GM10248 (cell line): Measurements from ENCODE around the gene DNAJC5.

Experiments
- CTCF ChIA-PET: fragments of 300-600 bp; sonication (Branson Sonifier 250); formaldehyde crosslinking; extraction: SDS; loops from one replicate; lab custom pipeline; 2021; ENCODE audit warnings: antibody characterized with exemption; lab: Yijun Ruan, JAX
- POLR2A ChIA-PET: fragments of 350-650 bp; sonication (Branson Sonifier 250); formaldehyde crosslinking; extraction: SDS; loops from one replicate; lab custom pipeline; 2020; ENCODE audit warnings: antibody characterized with exemption; lab: Yijun Ruan, JAX
- DNase-seq: peaks from one replicate; pipeline ENCODE4 v3.0.0; 2012; ENCODE audit errors: extremely low spot score
- TF ChIP-seq, protein P1 (sequence below): IDR thresholded peaks from 2 replicates; pipeline ENCODE4 v1.5.1; 2012; ENCODE audit warnings: mild to moderate bottlenecking, low read depth; ENCODE audit errors: extremely low read depth, missing control alignments, control extremely low read depth

Gene DNAJC5

DNA sequence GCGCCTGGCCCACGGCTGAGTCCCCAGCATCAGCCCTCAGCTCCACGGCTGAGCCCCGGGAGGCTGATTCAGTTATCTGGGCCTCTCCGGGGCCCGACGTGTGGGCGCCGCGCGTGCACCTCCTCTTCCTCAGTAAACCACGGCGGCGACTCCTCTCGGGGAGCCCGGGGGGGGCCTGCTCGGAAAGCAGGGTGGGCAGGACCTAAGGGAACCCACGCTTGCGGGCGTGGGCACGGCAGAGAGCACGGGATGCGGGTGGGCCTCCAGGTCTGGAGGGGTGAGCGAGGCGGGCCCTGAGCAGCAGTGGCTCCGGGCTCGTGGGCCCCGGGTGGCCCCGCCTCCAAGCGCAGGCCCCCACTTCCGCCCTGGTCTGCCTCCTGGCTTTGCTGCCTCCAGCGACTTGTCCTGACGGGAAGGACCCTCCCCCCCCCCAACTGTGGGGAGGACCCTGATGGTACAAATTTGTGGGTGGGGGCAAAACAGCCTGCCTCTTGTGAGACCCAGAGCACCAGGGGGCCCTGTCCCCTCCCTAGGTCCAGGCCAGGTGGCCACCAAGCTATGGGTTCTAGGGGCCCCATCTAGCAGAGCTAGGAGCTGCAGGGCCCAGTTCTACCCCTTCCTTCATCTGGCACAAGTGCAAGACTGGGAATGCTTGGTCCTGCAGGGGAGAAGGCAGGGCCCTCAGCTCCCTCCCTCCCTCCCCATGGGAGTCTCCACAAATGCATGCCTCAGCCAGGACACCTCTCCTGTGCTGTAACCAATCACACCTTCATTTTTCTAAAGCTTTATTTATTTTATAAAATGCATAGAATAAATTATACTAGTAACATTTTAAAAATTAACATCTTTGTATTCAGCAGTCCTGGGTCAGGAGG lies 44.4 kb downstream of the DNAJC5 start:
- TF ChIP-seq, protein P1, sequence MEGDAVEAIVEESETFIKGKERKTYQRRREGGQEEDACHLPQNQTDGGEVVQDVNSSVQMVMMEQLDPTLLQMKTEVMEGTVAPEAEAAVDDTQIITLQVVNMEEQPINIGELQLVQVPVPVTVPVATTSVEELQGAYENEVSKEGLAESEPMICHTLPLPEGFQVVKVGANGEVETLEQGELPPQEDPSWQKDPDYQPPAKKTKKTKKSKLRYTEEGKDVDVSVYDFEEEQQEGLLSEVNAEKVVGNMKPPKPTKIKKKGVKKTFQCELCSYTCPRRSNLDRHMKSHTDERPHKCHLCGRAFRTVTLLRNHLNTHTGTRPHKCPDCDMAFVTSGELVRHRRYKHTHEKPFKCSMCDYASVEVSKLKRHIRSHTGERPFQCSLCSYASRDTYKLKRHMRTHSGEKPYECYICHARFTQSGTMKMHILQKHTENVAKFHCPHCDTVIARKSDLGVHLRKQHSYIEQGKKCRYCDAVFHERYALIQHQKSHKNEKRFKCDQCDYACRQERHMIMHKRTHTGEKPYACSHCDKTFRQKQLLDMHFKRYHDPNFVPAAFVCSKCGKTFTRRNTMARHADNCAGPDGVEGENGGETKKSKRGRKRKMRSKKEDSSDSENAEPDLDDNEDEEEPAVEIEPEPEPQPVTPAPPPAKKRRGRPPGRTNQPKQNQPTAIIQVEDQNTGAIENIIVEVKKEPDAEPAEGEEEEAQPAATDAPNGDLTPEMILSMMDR, result no peak
- CTCF ChIA-PET, result no interaction called here
- POLR2A ChIA-PET, result no interaction called here
- DNase-seq, result no peak

DNA sequence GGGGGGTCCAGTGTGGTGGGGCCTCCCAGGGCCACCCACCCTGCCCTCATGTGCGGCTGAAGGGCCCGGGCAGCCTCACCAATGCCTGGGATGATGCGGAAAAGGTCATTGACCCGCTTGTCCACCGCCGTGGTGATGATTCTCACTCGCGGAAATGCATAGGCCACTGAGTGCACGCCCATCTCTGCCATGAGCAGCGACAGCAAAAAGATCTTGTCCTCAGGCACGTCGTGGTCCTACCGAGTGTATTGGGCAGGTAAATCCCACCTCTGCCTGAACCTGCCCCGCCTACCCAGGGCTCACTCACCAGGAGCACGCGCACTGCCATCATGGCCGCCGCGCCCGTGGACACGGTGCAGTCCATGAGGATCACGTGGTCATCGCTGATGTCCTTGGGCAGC lies 45.1 kb downstream of the DNAJC5 start:
- ChIA-PET POLR2A (no interaction called here), CTCF (no interaction called here)
- TF ChIP-seq, protein P1, result no peak
- no peak for DNase-seq

DNA sequence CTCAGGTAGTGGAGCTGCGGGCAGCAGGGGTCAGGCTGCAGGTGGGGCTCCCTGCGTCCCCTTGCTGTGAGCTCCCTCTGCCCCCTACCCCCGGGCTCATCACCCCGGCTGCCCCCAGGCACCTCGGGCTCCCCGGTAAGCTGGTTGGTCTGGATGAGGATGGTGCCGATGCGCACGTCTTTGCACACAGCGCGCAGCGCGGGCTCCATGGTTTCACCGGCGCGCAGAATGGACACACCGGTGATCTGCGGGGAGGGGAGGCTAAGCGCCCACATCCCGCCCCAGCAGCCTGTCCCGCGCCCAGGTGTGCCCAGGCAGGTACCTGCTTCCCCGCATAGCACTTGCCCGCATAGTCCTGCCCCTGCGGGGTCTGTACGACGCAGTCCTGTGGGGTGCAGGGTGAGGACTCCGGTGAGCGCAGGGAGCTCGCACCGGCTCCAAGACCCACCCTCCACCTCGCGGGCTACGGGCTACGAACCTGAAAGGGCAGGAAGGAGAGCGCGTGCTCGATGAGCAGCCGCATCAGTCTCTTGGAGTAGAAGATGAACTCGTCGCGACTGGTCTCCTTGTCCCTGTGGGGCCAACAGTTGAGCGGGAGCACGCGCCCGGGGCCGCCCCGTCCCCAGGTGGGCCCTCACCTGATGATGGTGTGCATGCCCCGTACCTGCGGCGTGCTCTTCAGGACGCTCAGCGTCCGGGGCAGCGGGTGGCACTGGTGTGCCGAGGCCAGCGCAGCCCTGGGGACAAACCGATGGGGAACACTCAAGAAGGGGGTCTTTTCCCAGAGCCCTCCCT lies 45.7 kb downstream of the DNAJC5 start:
- CTCF ChIA-PET, result interaction anchor here (1.0 to 1.6 kb wide), 3 partner anchors 8 to 403 kb away, joined by 3 to 4 read pairs (median 3); partner anchors contain the start of gene PTK6
- TF ChIP-seq, protein P1, result no peak
- DNase-seq, result no peak
- POLR2A ChIA-PET, result no interaction called here

DNA sequence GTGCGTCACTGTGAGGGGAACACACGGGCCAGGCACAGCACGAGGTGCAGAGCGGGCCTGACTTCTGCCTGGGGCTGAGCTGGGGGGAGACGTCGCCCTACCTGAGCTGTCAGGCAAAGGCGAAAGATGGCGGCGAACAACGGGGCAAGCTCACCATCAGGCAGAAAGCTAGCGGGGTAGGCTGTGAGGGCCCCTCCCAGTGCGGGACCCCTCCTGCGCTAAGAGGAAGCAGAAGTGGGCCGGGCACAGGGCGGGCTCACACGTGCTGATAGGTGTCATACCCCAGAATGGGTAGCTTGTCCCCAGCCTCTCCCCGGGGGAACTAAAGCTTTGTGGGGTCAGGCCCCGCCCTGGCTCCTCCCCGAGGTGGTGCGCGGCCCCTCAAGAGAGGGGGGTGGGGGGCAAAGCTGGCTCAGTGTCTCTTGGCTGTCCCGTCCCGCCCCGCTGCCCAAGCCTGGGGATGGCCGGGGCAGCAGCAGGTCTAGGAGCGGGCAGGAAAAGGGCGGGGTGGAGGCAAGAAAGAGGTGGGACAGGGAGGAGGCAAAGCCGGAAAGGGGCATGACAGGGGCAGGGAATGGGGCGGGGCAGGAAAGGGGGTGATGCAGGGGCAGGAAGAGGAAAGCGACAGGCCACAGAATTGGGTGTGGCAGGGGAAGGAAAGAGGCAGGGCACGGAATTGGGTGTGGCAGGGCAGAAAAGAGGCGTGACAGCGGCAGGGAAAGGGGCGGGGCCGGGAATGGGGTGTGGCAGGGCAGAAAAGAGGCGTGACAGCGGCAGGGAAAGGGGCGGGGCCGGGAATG lies 46.6 kb downstream of the DNAJC5 start:
- TF ChIP-seq, protein P1, result no peak
- CTCF ChIA-PET, result interaction anchor here (1.0 to 1.6 kb wide), 3 partner anchors 9 to 404 kb away, joined by 3 to 4 read pairs (median 3); partner anchors contain the start of gene PTK6
- DNase-seq, result peak; percentile 56
- POLR2A ChIA-PET, result no interaction called here

DNA sequence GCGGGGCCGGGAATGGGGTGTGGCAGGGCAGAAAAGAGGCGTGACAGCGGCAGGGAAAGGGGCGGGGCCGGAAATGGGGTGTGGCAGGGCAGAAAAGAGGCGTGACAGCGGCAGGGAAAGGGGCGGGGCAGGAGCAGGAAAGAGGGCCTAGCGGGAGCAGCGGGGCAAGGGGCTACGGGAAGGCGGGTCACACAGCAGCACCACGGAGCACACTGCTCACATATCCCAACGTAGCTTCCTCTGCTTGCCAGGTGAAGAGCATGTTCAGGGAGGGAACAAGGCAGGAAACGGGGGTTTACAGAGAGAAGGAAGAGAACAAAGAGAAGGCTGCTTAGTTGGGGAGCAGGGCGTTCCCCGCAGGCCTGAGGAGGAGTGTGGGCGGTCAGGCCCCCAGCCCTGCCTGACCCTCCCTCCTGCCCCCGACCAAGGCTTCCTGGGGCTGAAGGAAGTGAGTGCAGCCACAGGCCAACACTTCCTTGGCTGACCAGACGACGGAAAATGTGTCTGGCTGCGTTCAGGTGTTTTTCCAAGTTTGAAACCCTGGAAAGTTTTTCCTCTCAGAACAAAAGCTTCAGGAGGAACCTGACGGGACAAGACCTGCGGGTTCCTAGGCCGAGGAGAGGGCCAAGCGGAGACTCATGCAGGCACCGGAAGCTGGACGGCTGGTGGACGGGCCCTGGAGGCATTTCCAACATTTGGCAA lies 47.5 kb downstream of the DNAJC5 start:
- CTCF ChIA-PET, result interaction anchor here (1.1 kb wide), 1 partner anchor 64 kb away, joined by 3 read pairs; no protein-coding TSS in a partner anchor
- POLR2A ChIA-PET, result interaction anchor here (0.5 to 0.9 kb wide), 2 partner anchors 9 to 469 kb away, joined by 3 read pairs; no protein-coding TSS in a partner anchor
- TF ChIP-seq, protein P1, result no peak
- peak; percentile 52 for DNase-seq
